Mucosa of rectum (tissue), 2 donors: Measurements from ENCODE around the gene PLXNC1.

Experiments used
- H3K27ac ChIP-seq, 2 donors: one replicate each; pipeline ENCODE4 v1.7.0; 2013; ENCODE audit warnings: inconsistent platforms in 2 of 2, low read depth in 2 of 2, low read length in 2 of 2
- H3K27me3 ChIP-seq, 2 donors: one replicate each; pipeline ENCODE4 v1.7.0; 2013; ENCODE audit warnings: low read length in 2 of 2; ENCODE audit not compliant: control insufficient read depth in 2 of 2, insufficient read depth in 2 of 2
- H3K36me3 ChIP-seq, 2 donors: one replicate each; pipeline ENCODE4 v1.7.0; 2013; ENCODE audit warnings: low read length in 2 of 2; ENCODE audit not compliant: control insufficient read depth in 2 of 2, insufficient read depth in 2 of 2
- H3K4me1 ChIP-seq, 2 donors: one replicate each; pipeline ENCODE4 v1.7.0; 2013; ENCODE audit warnings: low read length in 2 of 2, mild to moderate bottlenecking in 1 of 2; ENCODE audit not compliant: control insufficient read depth in 2 of 2, insufficient read depth in 2 of 2
- H3K4me3 ChIP-seq, 2 donors: one replicate each; pipeline ENCODE4 v1.7.0; 2013; ENCODE audit warnings: low read length in 2 of 2
- H3K9ac ChIP-seq, 2 donors: one replicate each; pipeline ENCODE4 v1.7.0; 2013; ENCODE audit warnings: low read length in 2 of 2, low read depth in 1 of 2, mild to moderate bottlenecking in 1 of 2
- H3K9me3 ChIP-seq, 2 donors: one replicate each; pipeline ENCODE4 v1.7.0; 2013; ENCODE audit warnings: low read length in 2 of 2; ENCODE audit not compliant: control insufficient read depth in 2 of 2
- donor health status: healthy.
- donor health status: Normal muscosa, but diverticular disease.

The PLXNC1 gene

DNA sequence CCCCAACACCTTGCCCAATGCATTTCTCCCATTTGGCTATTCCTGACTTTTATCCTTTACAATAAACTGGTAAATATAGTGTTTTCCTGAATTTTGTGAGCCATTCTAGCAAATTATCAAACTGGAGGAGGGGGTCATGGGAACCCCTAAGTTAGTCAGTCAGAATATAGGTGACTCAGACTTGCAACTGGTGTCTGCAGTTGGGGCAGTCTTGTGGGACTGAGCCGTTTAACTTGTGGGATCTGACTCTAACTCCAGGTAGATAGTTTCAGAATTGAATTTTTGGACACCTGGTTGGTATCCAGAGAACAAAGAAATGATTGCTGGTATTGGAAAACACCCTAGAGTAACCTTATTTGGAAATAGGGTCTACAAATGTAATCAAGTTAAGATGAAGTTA, 177.9 kb downstream of the PLXNC1 start:
- Histone ChIP-seq H3K4me3 (no peak overlapping the region), H3K27ac (no peak overlapping the region), H3K9me3 (peaks cover 0 to 5% of the 10 kb centered on the region in 2 donors), H3K27me3 (no peaks in the 10 kb centered on the region), H3K4me1 (no peaks in the 10 kb centered on the region), H3K36me3 (peaks cover 4 to 16% of the 10 kb centered on the region in 2 donors), H3K9ac (no peak overlapping the region)

DNA sequence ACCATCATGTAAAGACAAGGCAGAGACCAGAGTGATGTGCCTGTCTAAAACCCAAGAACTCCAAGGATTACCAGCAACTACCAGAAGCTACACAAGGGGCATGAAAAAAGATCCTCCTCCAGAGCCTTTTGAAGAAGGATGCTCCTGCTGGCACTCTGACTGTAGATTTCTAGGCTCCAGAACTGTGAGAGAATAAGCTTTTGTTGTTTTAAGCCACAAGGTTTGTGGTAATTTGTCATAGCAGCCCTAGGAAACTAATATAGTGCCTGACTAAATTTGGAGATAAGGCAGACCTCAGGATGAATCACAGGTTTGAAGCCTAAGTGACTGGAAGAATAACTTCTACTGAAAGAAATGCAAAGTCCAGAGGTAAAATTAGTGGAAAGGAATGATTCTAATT, 178.3 kb downstream of the PLXNC1 start:
- no peaks in the 10 kb centered on the region for H3K9me3 ChIP-seq

DNA sequence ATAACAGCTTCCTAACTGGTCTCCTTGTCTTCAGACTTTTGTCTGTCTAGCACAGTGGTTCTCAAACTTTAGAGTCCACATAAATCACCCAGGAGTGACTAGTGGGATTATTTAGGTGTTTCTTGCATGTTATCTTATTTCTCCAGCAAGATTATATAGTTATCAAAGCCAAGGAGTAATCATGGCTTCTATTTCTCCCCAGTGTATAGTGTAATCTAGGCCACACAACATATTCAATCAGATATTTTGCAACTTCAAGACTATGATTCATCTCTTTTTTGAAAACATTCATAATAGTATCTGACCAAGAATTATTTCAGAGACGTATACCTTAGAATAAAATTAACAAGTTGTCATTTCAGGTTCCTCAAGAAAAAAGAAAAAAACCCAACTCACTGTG, 179.4 kb downstream of the PLXNC1 start:
- Histone ChIP-seq H3K4me3 (no peak overlapping the region), H3K36me3 (peaks cover 4 to 7% of the 10 kb centered on the region in 2 donors), H3K9me3 (no peaks in the 10 kb centered on the region)

More for the DNA sequence above, 178.3 kb downstream of the PLXNC1 start:
- peaks cover 4 to 11% of the 10 kb centered on the region in 2 donors for H3K36me3 ChIP-seq
- no peak overlapping the region for H3K27ac ChIP-seq
- H3K4me3 ChIP-seq = no peak overlapping the region
- H3K9ac ChIP-seq = no peak overlapping the region
- no peaks in the 10 kb centered on the region for H3K27me3 ChIP-seq
- H3K4me1 ChIP-seq = no peaks in the 10 kb centered on the region

DNA sequence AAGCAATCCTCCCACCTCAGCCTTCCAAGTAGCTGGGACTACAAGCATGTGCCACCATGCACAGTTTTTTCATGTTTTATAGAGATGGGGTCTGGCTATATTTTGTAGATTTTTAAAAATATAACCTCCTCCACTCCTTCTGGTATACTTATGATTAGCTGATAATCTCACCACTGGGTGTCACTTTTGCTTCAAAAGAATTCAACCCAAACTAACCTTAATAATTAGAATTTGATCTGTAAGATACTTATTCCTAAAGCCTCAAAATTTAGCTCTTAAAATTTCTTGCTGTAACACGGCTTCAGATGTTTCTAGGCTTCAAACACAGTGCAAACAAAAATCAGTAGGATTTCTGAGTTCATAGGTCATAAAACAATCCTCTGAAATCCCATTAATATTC, 181.0 kb downstream of the PLXNC1 start:
- H3K36me3 ChIP-seq = peaks cover 0 to 2% of the 10 kb centered on the region in 2 donors

More for the DNA sequence above, 179.4 kb downstream of the PLXNC1 start:
- Histone ChIP-seq H3K9ac (no peak overlapping the region), H3K27me3 (no peaks in the 10 kb centered on the region), H3K27ac (no peak overlapping the region), H3K4me1 (no peaks in the 10 kb centered on the region)

DNA sequence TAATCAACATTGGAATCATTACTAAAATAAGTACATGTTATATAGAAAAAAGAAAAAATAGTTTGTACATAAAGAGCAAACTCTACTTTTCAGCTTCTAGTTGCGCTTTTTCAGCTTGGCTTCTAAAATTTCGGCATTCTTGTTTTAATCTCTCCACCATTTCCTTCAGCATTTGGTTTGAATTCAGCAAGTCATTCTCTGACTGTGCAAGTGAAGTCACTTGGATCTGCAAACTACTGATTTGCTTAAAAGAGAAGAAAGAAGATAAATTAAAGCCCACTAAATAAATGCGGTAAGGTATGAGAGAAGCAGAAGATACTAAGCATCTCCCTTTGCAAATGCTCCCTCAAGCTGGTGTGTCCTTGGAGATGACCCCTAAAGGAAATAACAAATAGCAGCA, 185.0 kb downstream of the PLXNC1 start:
- H3K9ac ChIP-seq = no peak overlapping the region
- no peak overlapping the region for H3K4me3 ChIP-seq
- H3K9me3 ChIP-seq = no peaks in the 10 kb centered on the region
- H3K27me3 ChIP-seq = no peaks in the 10 kb centered on the region
- no peak overlapping the region for H3K27ac ChIP-seq
- no peaks in the 10 kb centered on the region for H3K4me1 ChIP-seq
- no peaks in the 10 kb centered on the region for H3K36me3 ChIP-seq

More for the DNA sequence above, 181.0 kb downstream of the PLXNC1 start:
- Histone ChIP-seq H3K4me3 (no peak overlapping the region), H3K27ac (no peak overlapping the region), H3K4me1 (no peaks in the 10 kb centered on the region), H3K9ac (no peak overlapping the region), H3K9me3 (no peaks in the 10 kb centered on the region), H3K27me3 (no peaks in the 10 kb centered on the region)

DNA sequence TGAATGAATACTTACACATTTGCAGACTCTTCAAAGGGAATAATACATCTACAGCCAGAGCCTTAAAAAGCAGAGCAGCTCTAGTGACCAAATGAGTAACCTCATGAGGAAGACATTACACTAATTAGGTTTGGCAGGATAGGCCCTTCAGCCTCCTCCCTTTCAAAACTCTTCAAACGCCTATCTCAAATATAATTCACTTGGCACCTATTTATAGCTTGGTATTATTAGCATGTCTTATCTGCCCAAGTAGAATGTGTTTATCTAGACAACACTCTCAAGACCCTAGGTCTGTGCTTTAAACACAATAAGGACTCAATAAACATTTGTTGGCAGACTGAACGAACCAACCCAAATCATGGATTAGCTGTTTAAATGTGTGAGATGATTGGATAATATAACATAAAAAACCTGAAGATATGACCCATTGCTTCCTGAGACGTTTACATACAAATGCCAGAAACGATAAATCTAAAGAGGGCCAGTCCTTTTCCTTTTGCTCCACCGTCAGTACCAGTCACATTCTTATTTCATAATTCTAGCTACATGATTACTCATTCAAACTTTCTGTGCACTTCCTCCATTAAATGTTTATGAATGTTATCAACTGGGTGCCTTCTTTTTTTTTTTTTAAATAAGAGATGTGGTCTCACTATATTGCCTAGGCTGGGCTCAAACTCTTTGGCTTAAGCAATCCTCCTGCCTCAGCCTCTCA, 188.0 kb downstream of the PLXNC1 start:
- Histone ChIP-seq H3K9ac (no peak overlapping the region), H3K36me3 (no peaks in the 10 kb centered on the region), H3K4me3 (no peak overlapping the region), H3K4me1 (no peaks in the 10 kb centered on the region), H3K27ac (no peak overlapping the region), H3K27me3 (no peaks in the 10 kb centered on the region), H3K9me3 (no peaks in the 10 kb centered on the region)

DNA sequence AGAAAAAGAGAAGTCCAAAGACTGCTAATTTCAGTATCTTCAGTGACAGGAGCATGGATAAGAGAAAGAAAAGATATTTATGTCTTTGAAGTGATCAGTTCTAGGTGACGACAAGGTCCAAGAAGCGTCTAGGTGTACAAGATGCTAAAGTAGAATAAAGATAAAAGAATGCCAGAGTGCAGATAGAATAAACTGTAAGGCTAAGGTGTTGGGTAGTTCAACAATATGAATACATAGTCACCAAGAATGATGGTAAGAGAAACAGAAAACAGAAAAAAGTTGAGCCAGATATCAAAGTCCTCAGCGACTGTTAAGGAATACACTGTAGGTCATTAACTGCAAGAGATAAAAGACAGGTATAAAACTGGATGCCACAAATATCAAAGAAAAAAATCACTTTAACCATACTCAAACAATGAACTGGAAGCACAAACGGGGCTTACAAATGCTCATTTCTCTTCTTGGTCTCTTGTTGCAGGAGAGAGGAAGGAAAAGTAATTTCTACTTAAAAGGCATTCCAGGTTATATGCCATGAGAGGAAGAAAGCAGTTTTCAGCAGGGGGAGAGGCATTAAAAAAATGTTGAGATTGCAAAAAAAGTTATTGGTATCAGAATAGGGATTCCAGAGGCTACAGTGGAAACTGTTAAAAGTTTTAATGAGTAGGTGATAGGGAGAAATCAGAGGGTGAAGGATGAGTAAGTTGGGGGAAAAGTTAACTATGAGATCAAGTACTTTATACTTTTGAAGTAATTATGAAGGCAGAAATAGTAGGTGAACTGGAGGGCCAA, 189.8 kb downstream of the PLXNC1 start:
- no peaks in the 10 kb centered on the region for H3K27me3 ChIP-seq
- H3K27ac ChIP-seq = no peak overlapping the region

DNA sequence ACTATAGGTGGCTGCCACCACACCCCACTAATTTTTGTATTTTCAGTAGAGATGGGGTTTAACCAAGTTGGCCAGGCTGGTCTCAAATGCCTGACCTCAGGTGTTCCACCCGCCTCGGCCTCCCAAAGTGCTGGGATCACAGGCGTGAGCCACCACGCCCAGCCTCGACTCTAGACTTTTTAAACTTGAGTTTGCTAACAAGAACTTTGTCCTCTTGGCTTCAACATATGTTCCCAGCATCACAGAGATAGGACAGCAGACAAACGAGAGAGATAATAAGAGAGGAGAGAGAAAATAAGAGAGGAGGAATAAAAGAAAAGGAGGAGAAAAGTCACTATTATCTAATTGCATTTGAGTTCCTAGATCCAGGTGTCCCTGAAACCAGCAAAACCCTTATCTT, 192.2 kb downstream of the PLXNC1 start:
- Histone ChIP-seq H3K27ac (no peak overlapping the region), H3K4me1 (no peaks in the 10 kb centered on the region), H3K9ac (no peak overlapping the region), H3K9me3 (no peaks in the 10 kb centered on the region), H3K36me3 (no peaks in the 10 kb centered on the region), H3K27me3 (no peaks in the 10 kb centered on the region), H3K4me3 (no peak overlapping the region)

More for the DNA sequence above, 189.8 kb downstream of the PLXNC1 start:
- no peaks in the 10 kb centered on the region for H3K36me3 ChIP-seq
- no peak overlapping the region for H3K9ac ChIP-seq
- no peaks in the 10 kb centered on the region for H3K9me3 ChIP-seq
- H3K4me3 ChIP-seq = no peak overlapping the region
- H3K4me1 ChIP-seq = no peaks in the 10 kb centered on the region

DNA sequence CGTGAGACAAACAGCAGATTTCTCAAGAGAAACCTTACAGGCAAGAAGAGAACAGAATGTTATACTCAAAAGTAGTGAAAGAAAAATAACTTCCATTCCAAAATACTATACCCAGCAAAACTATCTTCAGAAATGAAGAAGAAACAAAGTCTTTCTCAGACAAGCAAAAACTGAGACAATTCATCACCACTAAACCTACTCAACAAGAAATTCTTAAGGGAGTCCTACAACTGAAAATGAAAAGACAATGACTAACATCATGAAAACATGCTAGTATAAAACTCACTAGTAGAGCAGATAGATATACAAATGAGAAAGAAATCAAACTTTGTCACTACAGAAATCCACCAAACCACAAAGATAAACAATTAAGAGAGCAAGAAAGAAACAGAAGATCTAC, 204.8 kb downstream of the PLXNC1 start:
- no peaks in the 10 kb centered on the region for H3K27me3 ChIP-seq
- H3K4me1 ChIP-seq = no peaks in the 10 kb centered on the region
- no peak overlapping the region for H3K9ac ChIP-seq
- no peaks in the 10 kb centered on the region for H3K36me3 ChIP-seq
- peaks cover 4 to 12% of the 10 kb centered on the region in 2 donors for H3K9me3 ChIP-seq
- H3K4me3 ChIP-seq = no peak overlapping the region
- no peak overlapping the region for H3K27ac ChIP-seq
